Smooth muscle cell (in vitro differentiated cells): ENCODE results near the gene FAM13C. TPM values are rescaled to one million over a fixed set of nuclear protein-coding genes. Genes with fewer than 3 reads are reported as not detected.

Source experiments
- DNase-seq: peaks from one replicate; lab custom pipeline; 2025; ENCODE audit not compliant: unreplicated experiment; lab: John Stamatoyannopoulos, UW
- H2AFZ ChIP-seq: fragments of 200-600 bp; sonication (generic); 2 replicates; pipeline ENCODE4 v1.6.0; 2016; ENCODE audit warnings: antibody characterized with exemption, low read depth, mild to moderate bottlenecking
- H3F3A ChIP-seq: fragments of 200-600 bp; sonication (generic); 2 replicates; pipeline ENCODE4 v1.6.0; 2017; ENCODE audit warnings: antibody characterized with exemption, low read depth
- H3K27ac ChIP-seq: fragments of 200-600 bp; sonication (generic); 2 replicates; pipeline ENCODE4 v1.5.1; 2016; ENCODE audit warnings: low read depth, mild to moderate bottlenecking
- H3K27me3 ChIP-seq: fragments of 200-600 bp; sonication (generic); 2 replicates; pipeline ENCODE4 v1.6.1; 2016; ENCODE audit warnings: low read depth, mild to moderate bottlenecking
- H3K36me3 ChIP-seq: fragments of 200-600 bp; sonication (generic); 2 replicates; pipeline ENCODE4 v1.5.1; 2016; ENCODE audit warnings: low read depth
- H3K4me1 ChIP-seq: fragments of 200-600 bp; sonication (generic); 2 replicates; pipeline ENCODE4 v1.5.1; 2016; ENCODE audit warnings: low read depth
- H3K4me2 ChIP-seq: fragments of 200-600 bp; sonication (generic); 2 replicates; pipeline ENCODE4 v1.6.0; 2016; ENCODE audit warnings: mild to moderate bottlenecking
- H3K4me3 ChIP-seq: fragments of 200-600 bp; sonication (generic); 2 replicates; pipeline ENCODE4 v1.5.1; 2016; ENCODE audit warnings: mild to moderate bottlenecking
- H3K79me2 ChIP-seq: fragments of 200-600 bp; sonication (generic); 2 replicates; pipeline ENCODE4 v1.6.0; 2016; ENCODE audit warnings: low read depth, mild to moderate bottlenecking
- H3K9ac ChIP-seq: fragments of 200-600 bp; sonication (generic); 2 replicates; pipeline ENCODE4 v1.6.0; 2016; ENCODE audit warnings: low read depth
- H3K9me3 ChIP-seq: fragments of 200-600 bp; sonication (generic); replicated peaks from 2 replicates; pipeline ENCODE4 v1.5.1; 2016; ENCODE audit warnings: low read depth
- H4K20me1 ChIP-seq: fragments of 200-600 bp; sonication (generic); 2 replicates; pipeline ENCODE4 v1.6.0; 2016; ENCODE audit warnings: low read depth
- CTCF ChIP-seq: fragments of 200-600 bp; sonication (generic); IDR thresholded peaks from 2 replicates; pipeline ENCODE4 v1.5.1; 2017; ENCODE audit warnings: borderline replicate concordance, mild to moderate bottlenecking, antibody characterized with exemption; ENCODE audit not compliant: insufficient read depth, poor library complexity, severe bottlenecking
- WGBS: methylation state at CpG from one replicate; pipeline ENCODE4 v1.1.7; 2016; ENCODE audit warnings: low lambda C conversion rate; 5-methylcytosine and 5-hydroxymethylcytosine counted together
- polyA plus RNA-seq: library from polyadenylated mRNA; unstranded; fragments of >200 nt; fragmentation: Nextera tagmentation; extraction: Ambion mirVana; gene quantifications from 2 replicates; pipeline ENCODE4 v1.2.1, GENCODE V29; 2016
- total RNA-seq: library from RNA; depleted of rRNA; stranded (reverse); fragments of >200 nt; gene quantifications from 2 replicates; pipeline ENCODE4 v1.2.3, GENCODE V29; 2014

The FAM13C gene
- total and polyA plus RNA-seq, 2 experiments from 2014 or later: not detected

- no peak overlapping the region for H3K9ac ChIP-seq
- H4K20me1 ChIP-seq: no peaks in the 10 kb centered on the region
- H3K4me1 ChIP-seq: no peaks in the 10 kb centered on the region
- H3K9me3 ChIP-seq: no peaks in the 10 kb centered on the region
- H3K36me3 ChIP-seq: no peaks in the 10 kb centered on the region
- H3F3A ChIP-seq: no peaks in the 10 kb centered on the region
- H3K4me3 ChIP-seq: no peak overlapping the region
- TF ChIP-seq CTCF: no peak
- no peak overlapping the region for H3K27ac ChIP-seq
- H3K79me2 ChIP-seq: no peaks in the 10 kb centered on the region
- no peak overlapping the region for H3K4me2 ChIP-seq
- H3K27me3 ChIP-seq: peaks cover 18% of the 10 kb centered on the region
- no peak for DNase-seq
- 92% methylated on average over 1 of the region's 1 CpG for WGBS
- H2AFZ ChIP-seq: no peak overlapping the region
These were observed 82.3 kb downstream of the FAM13C start for GRCh38 chr10:59279991-59280505.

GRCh38 chr10:59279476-59279875, 82.9 kb downstream of the FAM13C start:
- no peak for DNase-seq
- 89% methylated on average over 1 of the region's 1 CpG for WGBS
- Histone ChIP-seq H3F3A (no peaks in the 10 kb centered on the region), H3K4me2 (no peak overlapping the region), H4K20me1 (no peaks in the 10 kb centered on the region), H3K9ac (no peak overlapping the region), H3K27ac (no peak overlapping the region), H2AFZ (no peak overlapping the region), H3K79me2 (no peaks in the 10 kb centered on the region), H3K4me3 (no peak overlapping the region), H3K27me3 (peaks cover 18% of the 10 kb centered on the region), H3K36me3 (no peaks in the 10 kb centered on the region), H3K9me3 (no peaks in the 10 kb centered on the region), H3K4me1 (no peaks in the 10 kb centered on the region)
- TF ChIP-seq CTCF: no peak

GRCh38 chr10:59276919-59277318, 85.4 kb downstream of the FAM13C start:
- H3K4me1 ChIP-seq: no peaks in the 10 kb centered on the region
- H3K9me3 ChIP-seq: no peaks in the 10 kb centered on the region
- H4K20me1 ChIP-seq: no peaks in the 10 kb centered on the region
- no peak overlapping the region for H2AFZ ChIP-seq
- DNase-seq: no peak
- peaks cover 15% of the 10 kb centered on the region for H3K27me3 ChIP-seq
- H3K4me3 ChIP-seq: no peak overlapping the region
- H3K79me2 ChIP-seq: no peaks in the 10 kb centered on the region
- H3K36me3 ChIP-seq: no peaks in the 10 kb centered on the region
- H3K4me2 ChIP-seq: no peak overlapping the region
- no peak for TF ChIP-seq CTCF
- no peak overlapping the region for H3K9ac ChIP-seq
- no peak overlapping the region for H3K27ac ChIP-seq
- H3F3A ChIP-seq: no peaks in the 10 kb centered on the region

- H3K27ac ChIP-seq: no peak overlapping the region
- H3K9ac ChIP-seq: no peak overlapping the region
- H4K20me1 ChIP-seq: no peaks in the 10 kb centered on the region
- no peaks in the 10 kb centered on the region for H3F3A ChIP-seq
- TF ChIP-seq CTCF: no peak
- no peaks in the 10 kb centered on the region for H3K79me2 ChIP-seq
- H3K9me3 ChIP-seq: no peaks in the 10 kb centered on the region
- H3K4me2 ChIP-seq: no peak overlapping the region
- H3K27me3 ChIP-seq: peaks cover 10% of the 10 kb centered on the region
- H2AFZ ChIP-seq: no peak overlapping the region
- H3K36me3 ChIP-seq: no peaks in the 10 kb centered on the region
- no peaks in the 10 kb centered on the region for H3K4me1 ChIP-seq
- H3K4me3 ChIP-seq: no peak overlapping the region
- no peak for DNase-seq
These were observed 86.2 kb downstream of the FAM13C start for GRCh38 chr10:59276133-59276532.
